ENCODE results near the gene GMPPB.

DNA sequence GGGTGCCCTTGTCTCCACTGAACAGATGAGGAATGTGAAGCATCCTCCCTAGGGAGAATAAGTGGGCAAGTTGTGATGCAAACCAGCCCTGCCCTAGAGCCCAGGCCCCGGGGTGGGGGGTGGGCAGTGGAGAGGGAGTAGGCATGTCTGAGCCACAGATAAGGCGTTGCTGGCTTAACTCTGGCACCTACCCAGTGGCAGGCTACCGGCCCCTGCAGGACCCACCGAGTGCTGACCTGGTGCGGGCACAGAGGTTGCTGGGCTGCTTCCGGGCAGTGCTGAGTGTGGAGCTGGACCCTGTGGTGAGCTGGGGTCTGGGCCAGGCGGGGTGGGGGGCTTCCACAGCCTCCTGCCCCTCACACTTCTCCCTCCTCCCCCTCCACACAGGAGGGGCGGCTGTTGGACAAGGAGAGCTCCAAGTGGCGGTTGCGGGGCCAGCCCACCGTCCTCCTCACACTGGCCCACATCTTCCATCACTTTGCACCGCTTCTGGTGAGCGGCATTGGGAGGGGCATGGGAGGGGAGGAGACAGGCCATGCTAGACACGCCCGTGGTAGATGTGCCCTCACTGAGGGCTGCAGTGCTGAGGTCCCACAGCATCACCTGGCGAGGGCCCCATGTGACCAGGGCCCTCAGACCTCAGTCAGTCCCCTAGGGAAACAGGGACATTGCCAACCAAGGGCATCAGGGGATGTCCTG, 24.3 kb downstream of the GMPPB start:
- no peak for TF ChIP-seq TAF1 (conservative IDR thresholded peaks at IDR 0.05)
- no peak for TF ChIP-seq JUND (IDR thresholded peaks at IDR 0.05)
- TF ChIP-seq, protein P1, sequence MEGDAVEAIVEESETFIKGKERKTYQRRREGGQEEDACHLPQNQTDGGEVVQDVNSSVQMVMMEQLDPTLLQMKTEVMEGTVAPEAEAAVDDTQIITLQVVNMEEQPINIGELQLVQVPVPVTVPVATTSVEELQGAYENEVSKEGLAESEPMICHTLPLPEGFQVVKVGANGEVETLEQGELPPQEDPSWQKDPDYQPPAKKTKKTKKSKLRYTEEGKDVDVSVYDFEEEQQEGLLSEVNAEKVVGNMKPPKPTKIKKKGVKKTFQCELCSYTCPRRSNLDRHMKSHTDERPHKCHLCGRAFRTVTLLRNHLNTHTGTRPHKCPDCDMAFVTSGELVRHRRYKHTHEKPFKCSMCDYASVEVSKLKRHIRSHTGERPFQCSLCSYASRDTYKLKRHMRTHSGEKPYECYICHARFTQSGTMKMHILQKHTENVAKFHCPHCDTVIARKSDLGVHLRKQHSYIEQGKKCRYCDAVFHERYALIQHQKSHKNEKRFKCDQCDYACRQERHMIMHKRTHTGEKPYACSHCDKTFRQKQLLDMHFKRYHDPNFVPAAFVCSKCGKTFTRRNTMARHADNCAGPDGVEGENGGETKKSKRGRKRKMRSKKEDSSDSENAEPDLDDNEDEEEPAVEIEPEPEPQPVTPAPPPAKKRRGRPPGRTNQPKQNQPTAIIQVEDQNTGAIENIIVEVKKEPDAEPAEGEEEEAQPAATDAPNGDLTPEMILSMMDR (IDR thresholded peaks at IDR 0.05; ENCODE audit: low read depth, low read length, missing input control), result no peak
- TF ChIP-seq NR2F2 (IDR thresholded peaks at IDR 0.05), result no peak
- no peak for TF ChIP-seq RAD21 (IDR thresholded peaks at IDR 0.05)
- TF ChIP-seq, protein P2, sequence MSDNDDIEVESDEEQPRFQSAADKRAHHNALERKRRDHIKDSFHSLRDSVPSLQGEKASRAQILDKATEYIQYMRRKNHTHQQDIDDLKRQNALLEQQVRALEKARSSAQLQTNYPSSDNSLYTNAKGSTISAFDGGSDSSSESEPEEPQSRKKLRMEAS (IDR thresholded peaks at IDR 0.05), result no peak
- no peak for TF ChIP-seq FOXA1 (IDR thresholded peaks at IDR 0.05)
- no peak for TF ChIP-seq EGR1 (IDR thresholded peaks at IDR 0.05; ENCODE audit: low read depth in 2 of 2)
- no peak for TF ChIP-seq YY1 (IDR thresholded peaks at IDR 0.05)
- TF ChIP-seq, protein P3, sequence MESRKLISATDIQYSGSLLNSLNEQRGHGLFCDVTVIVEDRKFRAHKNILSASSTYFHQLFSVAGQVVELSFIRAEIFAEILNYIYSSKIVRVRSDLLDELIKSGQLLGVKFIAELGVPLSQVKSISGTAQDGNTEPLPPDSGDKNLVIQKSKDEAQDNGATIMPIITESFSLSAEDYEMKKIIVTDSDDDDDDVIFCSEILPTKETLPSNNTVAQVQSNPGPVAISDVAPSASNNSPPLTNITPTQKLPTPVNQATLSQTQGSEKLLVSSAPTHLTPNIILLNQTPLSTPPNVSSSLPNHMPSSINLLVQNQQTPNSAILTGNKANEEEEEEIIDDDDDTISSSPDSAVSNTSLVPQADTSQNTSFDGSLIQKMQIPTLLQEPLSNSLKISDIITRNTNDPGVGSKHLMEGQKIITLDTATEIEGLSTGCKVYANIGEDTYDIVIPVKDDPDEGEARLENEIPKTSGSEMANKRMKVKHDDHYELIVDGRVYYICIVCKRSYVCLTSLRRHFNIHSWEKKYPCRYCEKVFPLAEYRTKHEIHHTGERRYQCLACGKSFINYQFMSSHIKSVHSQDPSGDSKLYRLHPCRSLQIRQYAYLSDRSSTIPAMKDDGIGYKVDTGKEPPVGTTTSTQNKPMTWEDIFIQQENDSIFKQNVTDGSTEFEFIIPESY (IDR thresholded peaks at IDR 0.05), result no peak
- TF ChIP-seq SP1 (IDR thresholded peaks at IDR 0.05), result no peak
- TF ChIP-seq HNF4G (IDR thresholded peaks at IDR 0.05), result no peak
- no peak for TF ChIP-seq RXRA (IDR thresholded peaks at IDR 0.05)
- no peak for TF ChIP-seq GABPA (IDR thresholded peaks at IDR 0.05 in 1 of 2, conservative IDR thresholded peaks at IDR 0.05 in 1 of 2)

Measured in liver (tissue), 3 donors.